CD4-positive, alpha-beta T cell (primary cell): ENCODE results near the gene APOA5. TPM values are rescaled to one million over a fixed set of nuclear protein-coding genes. Genes with fewer than 3 reads are reported as not detected.
A peak's percentile ranks its signal among the peaks of the same experiment; 100 is the strongest.

Source experiments
- ATAC-seq: fragments of 200-7000 bp; cut with Tn5 transposase; one replicate; pipeline ENCODE4 v1.10.0; 2022; ENCODE audit warnings: mild to moderate bottlenecking; ENCODE audit not compliant: poor library complexity
- CTCF ChIA-PET: fragments of 350-600 bp; sonication (Branson Sonifier 250); formaldehyde crosslinking; loops from one replicate; lab custom pipeline; 2021; ENCODE audit warnings: antibody characterized with exemption, inconsistent platforms; lab: Charles Lee
- POLR2A ChIA-PET: fragments of 350-600 bp; sonication (Branson Sonifier 250); formaldehyde crosslinking; loops from one replicate; lab custom pipeline; 2021; ENCODE audit warnings: antibody characterized with exemption, inconsistent platforms; lab: Charles Lee
- DNase-seq, 14 experiments: peaks; one replicate each; pipeline ENCODE4 v3.0.0-alpha.2; 2013 to 2020; ENCODE audit warnings: mixed read lengths in 2 of 14
- H3K27ac ChIP-seq, 2 donors: one replicate each; pipeline versions ENCODE4 v1.5.1 to v1.7.0; 2013; ENCODE audit warnings: low read length in 2 of 2, low read depth in 1 of 2, mild to moderate bottlenecking in 1 of 2
- H3K27me3 ChIP-seq, 2 experiments: 1 replicate in 1 of 2; 2 replicates in 1 of 2; pipeline versions ENCODE4 v1.6.1 to v1.7.0; 2013; ENCODE audit warnings: low read length in 2 of 2, control low read depth in 1 of 2, mild to moderate bottlenecking in 1 of 2, moderate library complexity in 1 of 2; ENCODE audit not compliant: insufficient read depth in 2 of 2, control insufficient read depth in 1 of 2
- H3K36me3 ChIP-seq: one replicate; pipeline ENCODE4 v1.6.1; 2013; ENCODE audit warnings: low read length, control low read depth; ENCODE audit not compliant: insufficient read depth
- H3K4me1 ChIP-seq: one replicate; pipeline ENCODE4 v1.6.1; 2013; ENCODE audit warnings: low read length, control low read depth; ENCODE audit not compliant: insufficient read depth
- H3K4me3 ChIP-seq: one replicate; pipeline ENCODE4 v1.5.1; 2013; ENCODE audit warnings: mild to moderate bottlenecking, low read length, moderate library complexity
- H3K9me3 ChIP-seq, 2 experiments: 1 replicate in 1 of 2; 2 replicates in 1 of 2; pipeline versions ENCODE4 v1.6.1 to v1.7.0; 2013; ENCODE audit warnings: low read length in 2 of 2, mild to moderate bottlenecking in 2 of 2, control low read depth in 1 of 2, moderate library complexity in 1 of 2; ENCODE audit not compliant: control insufficient read depth in 1 of 2, insufficient read depth in 1 of 2
- H3K27ac Mint-ChIP-seq: one replicate; pipeline ENCODE4 v1.8.0; 2020; ENCODE audit warnings: mixed read lengths
- H3K27me3 Mint-ChIP-seq: one replicate; pipeline ENCODE4 v1.8.0; 2021; ENCODE audit warnings: mixed read lengths
- H3K36me3 Mint-ChIP-seq: one replicate; pipeline ENCODE4 v1.8.0; 2021; ENCODE audit warnings: low read depth, mixed read lengths
- H3K4me1 Mint-ChIP-seq: one replicate; pipeline ENCODE4 v1.8.0; 2021; ENCODE audit warnings: low read depth, mixed read lengths
- H3K4me3 Mint-ChIP-seq: one replicate; pipeline ENCODE4 v1.8.0; 2020; ENCODE audit warnings: mild to moderate bottlenecking, mixed read lengths
- H3K9me3 Mint-ChIP-seq: one replicate; pipeline ENCODE4 v1.8.0; 2020; ENCODE audit warnings: mixed read lengths
- intact Hi-C, 2 experiments: fragments of 100-400 bp; cut with DNase I in 1 of 2; cut with micrococcal nuclease in 1 of 2; formaldehyde crosslinking; loops; one replicate each; pipeline versions ENCODE4 v1.15.1 to v1.9.0; 2023 to 2025; cut with DNase I, micrococcal nuclease
- total RNA-seq, 174 experiments: library from RNA in 2 of 174; stranded (reverse) in 2 of 174; gene quantifications; one replicate each; pipeline ENCODE4 v1.2.3 and lab custom pipeline; 2021 to 2026
- TF ChIP-seq, protein P1 (sequence below): fragments of 200-600 bp; IDR thresholded peaks from one replicate; pipeline ENCODE4 v1.8.0; 2022; ENCODE audit warnings: antibody characterized with exemption, mild to moderate bottlenecking

The APOA5 gene
- total RNA-seq, 2 experiments from 2014 or later: not detected

DNA sequence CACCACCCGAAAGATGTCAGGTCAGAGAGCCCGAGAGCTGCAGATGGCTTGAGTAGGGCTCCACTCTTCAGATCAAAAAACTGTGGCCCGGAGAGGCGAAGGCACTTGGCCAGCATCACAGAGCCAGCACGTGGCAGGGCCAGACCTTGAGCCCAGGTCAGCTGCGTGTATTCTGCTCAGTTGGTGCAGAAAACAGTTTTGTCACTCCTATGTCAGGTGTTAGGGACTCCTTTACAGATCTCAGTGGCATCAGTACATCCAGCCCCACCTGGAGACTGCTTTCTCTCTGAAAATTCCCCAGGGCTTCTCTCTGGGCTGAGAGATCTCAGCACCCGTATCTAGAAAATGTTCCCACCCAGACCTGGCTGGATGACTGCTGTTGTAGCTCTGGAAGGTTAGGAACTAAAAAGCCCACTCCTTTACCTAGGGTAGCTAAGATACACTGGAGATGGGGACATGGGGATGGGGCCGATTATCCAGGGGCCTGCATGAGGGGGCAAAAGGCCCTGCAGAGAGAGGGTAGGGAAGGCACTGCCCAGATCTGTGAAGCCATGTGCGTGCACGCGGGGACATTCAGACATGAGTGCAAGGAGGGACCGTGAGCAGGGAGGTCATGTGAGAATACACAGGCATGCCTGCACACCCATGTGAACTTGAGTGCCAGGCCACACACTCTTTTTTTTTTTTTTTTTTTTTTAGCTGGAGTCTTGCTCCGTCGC is 42.3 kb upstream of the APOA5 start:
- Mint-ChIP-seq H3K36me3 (no peaks in the 10 kb centered on the region), H3K27ac (no peak overlapping the region), H3K4me3 (peak overlapping the region; percentile 77), H3K9me3 (no peaks in the 10 kb centered on the region), H3K27me3 (no peaks in the 10 kb centered on the region), H3K4me1 (peaks cover 12% of the 10 kb centered on the region)
- ATAC-seq (no peak), DNase-seq (no peak)
- POLR2A ChIA-PET: interaction anchor here (2.3 kb wide), 1 partner anchor 19 kb away, joined by 8 read pairs; no protein-coding TSS in a partner anchor
- H3K9me3 ChIP-seq: no peaks in the 10 kb centered on the region
- intact Hi-C loops: no loop called here
- CTCF ChIA-PET: interaction anchor here (0.6 to 0.7 kb wide), 2 partner anchors 11 to 343 kb away, joined by 3 read pairs; partner anchors contain the start of gene APOA4
- H3K4me1 ChIP-seq: peaks cover 18% of the 10 kb centered on the region
- no peak overlapping the region for H3K27ac ChIP-seq
- H3K27me3 ChIP-seq: no peaks in the 10 kb centered on the region
- no peaks in the 10 kb centered on the region for H3K36me3 ChIP-seq
- TF ChIP-seq, protein P1, sequence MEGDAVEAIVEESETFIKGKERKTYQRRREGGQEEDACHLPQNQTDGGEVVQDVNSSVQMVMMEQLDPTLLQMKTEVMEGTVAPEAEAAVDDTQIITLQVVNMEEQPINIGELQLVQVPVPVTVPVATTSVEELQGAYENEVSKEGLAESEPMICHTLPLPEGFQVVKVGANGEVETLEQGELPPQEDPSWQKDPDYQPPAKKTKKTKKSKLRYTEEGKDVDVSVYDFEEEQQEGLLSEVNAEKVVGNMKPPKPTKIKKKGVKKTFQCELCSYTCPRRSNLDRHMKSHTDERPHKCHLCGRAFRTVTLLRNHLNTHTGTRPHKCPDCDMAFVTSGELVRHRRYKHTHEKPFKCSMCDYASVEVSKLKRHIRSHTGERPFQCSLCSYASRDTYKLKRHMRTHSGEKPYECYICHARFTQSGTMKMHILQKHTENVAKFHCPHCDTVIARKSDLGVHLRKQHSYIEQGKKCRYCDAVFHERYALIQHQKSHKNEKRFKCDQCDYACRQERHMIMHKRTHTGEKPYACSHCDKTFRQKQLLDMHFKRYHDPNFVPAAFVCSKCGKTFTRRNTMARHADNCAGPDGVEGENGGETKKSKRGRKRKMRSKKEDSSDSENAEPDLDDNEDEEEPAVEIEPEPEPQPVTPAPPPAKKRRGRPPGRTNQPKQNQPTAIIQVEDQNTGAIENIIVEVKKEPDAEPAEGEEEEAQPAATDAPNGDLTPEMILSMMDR: no peak
- H3K4me3 ChIP-seq: no peak overlapping the region

DNA sequence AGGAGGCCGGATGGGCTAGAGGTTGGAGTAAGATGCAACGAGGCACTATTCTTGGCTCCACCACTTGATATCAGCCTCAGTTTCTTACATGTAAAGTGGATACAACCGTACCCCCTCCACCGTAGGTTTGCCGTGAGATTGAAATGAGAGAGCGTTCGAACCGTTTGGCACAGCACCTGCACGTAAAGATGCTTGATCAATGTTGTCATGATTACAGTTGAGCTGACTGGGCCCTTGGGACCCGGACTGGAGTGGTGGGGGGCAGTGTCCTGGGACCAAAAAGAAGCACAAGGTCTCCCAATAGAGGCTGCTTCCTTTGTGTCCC is 41.8 kb upstream of the APOA5 start:
- Mint-ChIP-seq H3K4me1 (peaks cover 12% of the 10 kb centered on the region), H3K4me3 (no peak overlapping the region), H3K27me3 (no peaks in the 10 kb centered on the region), H3K27ac (no peak overlapping the region), H3K9me3 (no peaks in the 10 kb centered on the region), H3K36me3 (no peaks in the 10 kb centered on the region)
- Histone ChIP-seq H3K27ac (no peak overlapping the region), H3K36me3 (no peaks in the 10 kb centered on the region), H3K27me3 (no peaks in the 10 kb centered on the region), H3K4me1 (peaks cover 18% of the 10 kb centered on the region), H3K9me3 (no peaks in the 10 kb centered on the region), H3K4me3 (no peak overlapping the region)
- no peak for ATAC-seq
- CTCF ChIA-PET: no interaction called here
- intact Hi-C loops: no loop called here
- TF ChIP-seq, protein P1: no peak
- no peak for DNase-seq
- POLR2A ChIA-PET: interaction anchor here (2.3 kb wide), 1 partner anchor 20 kb away, joined by 8 read pairs; no protein-coding TSS in a partner anchor

DNA sequence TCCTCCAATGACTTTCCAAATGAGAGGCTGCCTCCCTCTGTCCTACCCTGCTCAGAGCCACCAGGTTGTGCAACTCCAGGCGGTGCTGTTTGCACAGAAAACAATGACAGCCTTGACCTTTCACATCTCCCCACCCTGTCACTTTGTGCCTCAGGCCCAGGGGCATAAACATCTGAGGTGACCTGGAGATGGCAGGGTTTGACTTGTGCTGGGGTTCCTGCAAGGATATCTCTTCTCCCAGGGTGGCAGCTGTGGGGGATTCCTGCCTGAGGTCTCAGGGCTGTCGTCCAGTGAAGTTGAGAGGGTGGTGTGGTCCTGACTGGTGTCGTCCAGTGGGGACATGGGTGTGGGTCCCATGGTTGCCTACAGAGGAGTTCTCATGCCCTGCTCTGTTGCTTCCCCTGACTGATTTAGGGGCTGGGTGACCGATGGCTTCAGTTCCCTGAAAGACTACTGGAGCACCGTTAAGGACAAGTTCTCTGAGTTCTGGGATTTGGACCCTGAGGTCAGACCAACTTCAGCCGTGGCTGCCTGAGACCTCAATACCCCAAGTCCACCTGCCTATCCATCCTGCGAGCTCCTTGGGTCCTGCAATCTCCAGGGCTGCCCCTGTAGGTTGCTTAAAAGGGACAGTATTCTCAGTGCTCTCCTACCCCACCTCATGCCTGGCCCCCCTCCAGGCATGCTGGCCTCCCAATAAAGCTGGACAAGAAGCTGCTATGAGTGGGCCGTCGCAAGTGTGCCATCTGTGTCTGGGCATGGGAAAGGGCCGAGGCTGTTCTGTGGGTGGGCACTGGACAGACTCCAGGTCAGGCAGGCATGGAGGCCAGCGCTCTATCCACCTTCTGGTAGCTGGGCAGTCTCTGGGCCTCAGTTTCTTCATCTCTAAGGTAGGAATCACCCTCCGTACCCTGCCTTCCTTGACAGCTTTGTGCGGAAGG is 40.9 kb upstream of the APOA5 start:
- H3K4me3 Mint-ChIP-seq: no peak overlapping the region
- H3K36me3 Mint-ChIP-seq: no peaks in the 10 kb centered on the region
- no peaks in the 10 kb centered on the region for H3K9me3 Mint-ChIP-seq
- Histone ChIP-seq H3K4me1 (peaks cover 18% of the 10 kb centered on the region), H3K4me3 (no peak overlapping the region), H3K36me3 (no peaks in the 10 kb centered on the region), H3K27ac (no peak overlapping the region), H3K9me3 (no peaks in the 10 kb centered on the region), H3K27me3 (no peaks in the 10 kb centered on the region)
- CTCF ChIA-PET: no interaction called here
- H3K27me3 Mint-ChIP-seq: no peaks in the 10 kb centered on the region
- ATAC-seq (no peak), DNase-seq (no peak)
- no peak overlapping the region for H3K27ac Mint-ChIP-seq
- H3K4me1 Mint-ChIP-seq: peaks cover 12% of the 10 kb centered on the region
- POLR2A ChIA-PET: interaction anchor here (2.3 kb wide), 1 partner anchor 21 kb away, joined by 8 read pairs; no protein-coding TSS in a partner anchor
- TF ChIP-seq, protein P1: no peak
- intact Hi-C loops: no loop called here
